HCT116 (cell line): ENCODE results near the gene ALDH2.

Experiments used
- CBX3 ChIP-seq: IDR thresholded peaks from 2 replicates; pipeline ENCODE4 v1.6.1; 2012; ENCODE audit warnings: low read depth
- CTCF ChIP-seq, 3 experiments: fragments of 200-600 bp in 1 of 3; sonication (generic) in 1 of 3; IDR thresholded peaks in 2 of 3; conservative IDR thresholded peaks in 1 of 3; 2 replicates each; pipeline ENCODE4 v1.5.1; 2012 to 2017; ENCODE audit warnings: low read depth in 2 of 3, low read length in 2 of 3, antibody characterized with exemption in 1 of 3, borderline replicate concordance in 1 of 3, control low read depth in 1 of 3, mild to moderate bottlenecking in 1 of 3, mixed read lengths in 1 of 3, mixed run types in 1 of 3, moderate library complexity in 1 of 3; ENCODE audit not compliant: insufficient read depth in 1 of 3
- EZH2 ChIP-seq: fragments of 200-600 bp; sonication (generic); IDR thresholded peaks from 2 replicates; pipeline ENCODE4 v1.6.1; 2017; ENCODE audit warnings: antibody characterized with exemption, mixed run types
- EZH2phosphoT487 ChIP-seq: fragments of 200-600 bp; IDR thresholded peaks from 2 replicates; pipeline ENCODE4 v1.6.1; 2018; ENCODE audit warnings: antibody characterized with exemption, borderline replicate concordance
- JUND ChIP-seq: IDR thresholded peaks from 2 replicates; pipeline ENCODE4 v1.6.1; 2012
- POLR2A ChIP-seq: IDR thresholded peaks from 2 replicates; pipeline ENCODE4 v1.7.0; 2011; ENCODE audit warnings: borderline replicate concordance; ENCODE audit not compliant: insufficient read depth, insufficient read length; ENCODE audit errors: extremely low read depth
- POLR2AphosphoS5 ChIP-seq: IDR thresholded peaks from 2 replicates; pipeline ENCODE4 v1.6.1; 2011; ENCODE audit warnings: mild to moderate bottlenecking, low read depth, low read length, moderate library complexity
- SIN3A ChIP-seq: IDR thresholded peaks from 2 replicates; pipeline ENCODE4 v1.6.1; 2012; ENCODE audit warnings: low read depth
- SP1 ChIP-seq: IDR thresholded peaks from 2 replicates; pipeline ENCODE4 v1.6.1; 2012; ENCODE audit warnings: low read depth
- TCF7L2 ChIP-seq: IDR thresholded peaks from 2 replicates; pipeline ENCODE4 v1.7.0; 2011; ENCODE audit warnings: borderline replicate concordance, inconsistent platforms; ENCODE audit not compliant: insufficient read depth, insufficient read length; ENCODE audit errors: extremely low read depth
- ZBTB33 ChIP-seq: IDR thresholded peaks from 2 replicates; pipeline ENCODE4 v1.6.1; 2011; ENCODE audit warnings: mild to moderate bottlenecking, low read length, moderate library complexity; ENCODE audit not compliant: insufficient replicate concordance; ENCODE audit errors: extremely low read depth
- ZNF274 ChIP-seq: fragments of 200-500 bp; sonication (Bioruptor generic); IDR thresholded peaks from 2 replicates; pipeline ENCODE4 v1.6.1; 2014; ENCODE audit warnings: mild to moderate bottlenecking, low read depth, low read length, inconsistent platforms
- TF ChIP-seq, protein P1 (sequence below): IDR thresholded peaks from 2 replicates; pipeline ENCODE4 v1.6.1; 2012; ENCODE audit warnings: low read depth

GRCh38 chr12:111864913-111865312 lies 98.2 kb downstream of the ALDH2 start:
- TF ChIP-seq CTCF (IDR thresholded peaks at IDR 0.05 in 2 of 3, conservative IDR thresholded peaks at IDR 0.05 in 1 of 3; ENCODE audit: borderline replicate concordance in 1 of 3, insufficient read depth in 1 of 3, low read depth in 2 of 3, low read length in 2 of 3) (no peak), POLR2A (no peak), EZH2 (no peak), ZNF274 (no peak), EZH2phosphoT487 (no peak), TCF7L2 (no peak), POLR2AphosphoS5 (no peak), SIN3A (no peak), SP1 (no peak), ZBTB33 (no peak), CBX3 (no peak), JUND (no peak)
- TF ChIP-seq, protein P1, sequence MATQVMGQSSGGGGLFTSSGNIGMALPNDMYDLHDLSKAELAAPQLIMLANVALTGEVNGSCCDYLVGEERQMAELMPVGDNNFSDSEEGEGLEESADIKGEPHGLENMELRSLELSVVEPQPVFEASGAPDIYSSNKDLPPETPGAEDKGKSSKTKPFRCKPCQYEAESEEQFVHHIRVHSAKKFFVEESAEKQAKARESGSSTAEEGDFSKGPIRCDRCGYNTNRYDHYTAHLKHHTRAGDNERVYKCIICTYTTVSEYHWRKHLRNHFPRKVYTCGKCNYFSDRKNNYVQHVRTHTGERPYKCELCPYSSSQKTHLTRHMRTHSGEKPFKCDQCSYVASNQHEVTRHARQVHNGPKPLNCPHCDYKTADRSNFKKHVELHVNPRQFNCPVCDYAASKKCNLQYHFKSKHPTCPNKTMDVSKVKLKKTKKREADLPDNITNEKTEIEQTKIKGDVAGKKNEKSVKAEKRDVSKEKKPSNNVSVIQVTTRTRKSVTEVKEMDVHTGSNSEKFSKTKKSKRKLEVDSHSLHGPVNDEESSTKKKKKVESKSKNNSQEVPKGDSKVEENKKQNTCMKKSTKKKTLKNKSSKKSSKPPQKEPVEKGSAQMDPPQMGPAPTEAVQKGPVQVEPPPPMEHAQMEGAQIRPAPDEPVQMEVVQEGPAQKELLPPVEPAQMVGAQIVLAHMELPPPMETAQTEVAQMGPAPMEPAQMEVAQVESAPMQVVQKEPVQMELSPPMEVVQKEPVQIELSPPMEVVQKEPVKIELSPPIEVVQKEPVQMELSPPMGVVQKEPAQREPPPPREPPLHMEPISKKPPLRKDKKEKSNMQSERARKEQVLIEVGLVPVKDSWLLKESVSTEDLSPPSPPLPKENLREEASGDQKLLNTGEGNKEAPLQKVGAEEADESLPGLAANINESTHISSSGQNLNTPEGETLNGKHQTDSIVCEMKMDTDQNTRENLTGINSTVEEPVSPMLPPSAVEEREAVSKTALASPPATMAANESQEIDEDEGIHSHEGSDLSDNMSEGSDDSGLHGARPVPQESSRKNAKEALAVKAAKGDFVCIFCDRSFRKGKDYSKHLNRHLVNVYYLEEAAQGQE: no peak
